NCI-H2227 treated with DMSO at 0.1 percent for 48 hours (cell line): ENCODE measurements around the gene CROT.
A peak's percentile ranks its signal among the peaks of the same experiment; 100 is the strongest.

Experiments used
- DNase-seq: peaks from one replicate; lab custom pipeline; 2025; lab: John Stamatoyannopoulos, UW

CROT gene

GRCh38 chr7:87414794-87415188 is 69.3 kb downstream of the CROT start:
- DNase-seq = no peak

- peak; percentile 60 for DNase-seq
Observed at GRCh38 chr7:87416682-87417587, 71.5 kb downstream of the CROT start.

- DNase-seq = no peak
Observed at GRCh38 chr7:87420173-87420572, 74.7 kb downstream of the CROT start.

GRCh38 chr7:87424075-87424474 is 78.6 kb downstream of the CROT start:
- DNase-seq = no peak

GRCh38 chr7:87426160-87426559 is 80.7 kb downstream of the CROT start:
- no peak for DNase-seq

- no peak for DNase-seq
Observed at GRCh38 chr7:87427288-87427687, 81.8 kb downstream of the CROT start.

GRCh38 chr7:87432536-87432935 is 87.1 kb downstream of the CROT start:
- no peak for DNase-seq

- no peak for DNase-seq
Observed at GRCh38 chr7:87435546-87435945, 90.1 kb downstream of the CROT start.

GRCh38 chr7:87445897-87446296 is 100.4 kb downstream of the CROT start:
- DNase-seq = no peak

- no peak for DNase-seq
Observed at GRCh38 chr7:87447116-87447635, 101.7 kb downstream of the CROT start.

- DNase-seq = peak; percentile 49
Observed at GRCh38 chr7:87448388-87448787, 102.9 kb downstream of the CROT start.
